Germinal center (tissue), 1 donor: ENCODE measurements around the gene SNX7.

Experiments used
- DNase-seq: peaks from one replicate; pipeline ENCODE4 v3.0.0; 2012; ENCODE audit warnings: mixed read lengths, low spot score

SNX7 gene, protein sequence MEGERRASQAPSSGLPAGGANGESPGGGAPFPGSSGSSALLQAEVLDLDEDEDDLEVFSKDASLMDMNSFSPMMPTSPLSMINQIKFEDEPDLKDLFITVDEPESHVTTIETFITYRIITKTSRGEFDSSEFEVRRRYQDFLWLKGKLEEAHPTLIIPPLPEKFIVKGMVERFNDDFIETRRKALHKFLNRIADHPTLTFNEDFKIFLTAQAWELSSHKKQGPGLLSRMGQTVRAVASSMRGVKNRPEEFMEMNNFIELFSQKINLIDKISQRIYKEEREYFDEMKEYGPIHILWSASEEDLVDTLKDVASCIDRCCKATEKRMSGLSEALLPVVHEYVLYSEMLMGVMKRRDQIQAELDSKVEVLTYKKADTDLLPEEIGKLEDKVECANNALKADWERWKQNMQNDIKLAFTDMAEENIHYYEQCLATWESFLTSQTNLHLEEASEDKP

DNA sequence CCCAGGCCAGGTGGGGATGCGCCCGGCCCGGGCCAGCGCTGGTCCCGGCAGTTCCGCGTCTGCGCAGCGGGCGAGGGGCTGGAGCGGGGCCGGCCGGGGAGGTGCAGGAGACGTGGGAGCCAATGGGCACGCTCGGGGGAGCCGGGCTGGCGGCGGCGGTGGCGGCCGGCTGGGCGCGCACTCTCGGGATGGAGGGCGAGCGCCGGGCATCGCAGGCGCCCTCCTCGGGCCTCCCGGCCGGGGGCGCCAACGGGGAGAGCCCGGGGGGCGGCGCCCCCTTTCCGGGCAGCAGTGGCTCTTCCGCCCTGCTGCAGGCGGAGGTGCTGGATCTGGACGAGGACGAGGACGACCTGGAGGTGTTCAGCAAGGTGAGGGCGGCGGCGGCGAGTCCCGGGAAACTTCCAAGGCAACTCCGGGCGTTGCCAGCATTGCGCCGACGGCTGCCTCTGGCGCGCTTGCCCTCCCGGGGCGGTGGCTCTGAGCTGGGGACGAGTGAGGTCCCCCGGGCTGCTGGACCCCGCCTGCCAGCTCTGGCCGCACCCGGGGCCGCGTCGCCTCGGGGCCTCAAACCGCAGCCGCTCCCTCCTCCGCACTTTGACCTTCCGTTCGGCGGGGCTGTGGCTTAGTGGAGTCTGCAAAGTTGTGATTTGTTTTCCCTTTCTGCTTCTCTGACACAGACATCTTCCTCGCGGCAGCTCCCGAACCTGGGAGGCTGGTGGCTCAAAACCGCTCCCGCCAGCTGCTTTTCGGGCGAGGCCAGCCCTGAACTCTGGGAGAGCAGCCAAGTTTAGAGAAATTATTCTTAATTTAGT is at the start of gene SNX7:
SNX7 (plus strand) TSS at position 178 of the 812 bp plus-strand sequence; CDS start at position 189, 11 bp downstream.
- peak; percentile 27 for DNase-seq

DNA sequence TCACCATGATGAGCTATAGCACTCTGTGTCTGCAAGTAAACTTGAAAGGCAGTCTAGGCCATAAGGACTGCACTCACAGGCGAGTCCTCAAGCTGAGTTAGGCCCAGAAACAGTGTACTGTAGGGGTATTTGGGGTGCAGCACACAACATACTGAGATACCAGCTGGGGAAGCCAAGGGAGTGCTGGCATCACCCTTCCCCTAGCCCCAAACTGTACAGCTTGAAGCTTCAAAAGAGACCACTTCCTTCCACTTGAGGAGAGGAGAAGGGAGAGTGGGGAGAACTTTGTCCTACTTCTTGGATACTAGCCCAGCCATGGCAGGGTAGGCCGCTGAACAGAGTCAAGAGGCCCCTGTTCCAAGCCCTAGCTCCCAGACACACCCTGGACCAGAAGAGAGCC is 24.2 kb upstream of the SNX7 start:
- no peak for DNase-seq

DNA sequence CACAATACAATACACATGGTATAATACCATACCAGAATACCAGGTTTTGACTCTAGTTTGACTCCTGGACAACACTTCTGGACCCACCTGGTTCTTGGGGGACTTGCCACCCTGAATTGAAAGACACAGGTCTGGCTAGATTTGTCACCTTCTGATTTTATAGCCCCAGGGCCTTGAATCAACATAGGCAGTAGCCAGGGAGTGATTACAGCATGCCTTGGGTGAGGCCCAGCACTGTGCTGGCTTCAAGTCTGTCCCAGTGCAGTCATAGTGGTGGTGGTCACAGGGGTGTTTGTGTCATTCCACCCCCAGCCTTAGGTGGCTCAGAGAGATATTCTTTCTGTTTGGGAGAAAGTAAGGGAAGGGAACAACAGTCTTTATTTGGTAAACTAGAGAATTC is 23.3 kb upstream of the SNX7 start:
- no peak for DNase-seq

DNA sequence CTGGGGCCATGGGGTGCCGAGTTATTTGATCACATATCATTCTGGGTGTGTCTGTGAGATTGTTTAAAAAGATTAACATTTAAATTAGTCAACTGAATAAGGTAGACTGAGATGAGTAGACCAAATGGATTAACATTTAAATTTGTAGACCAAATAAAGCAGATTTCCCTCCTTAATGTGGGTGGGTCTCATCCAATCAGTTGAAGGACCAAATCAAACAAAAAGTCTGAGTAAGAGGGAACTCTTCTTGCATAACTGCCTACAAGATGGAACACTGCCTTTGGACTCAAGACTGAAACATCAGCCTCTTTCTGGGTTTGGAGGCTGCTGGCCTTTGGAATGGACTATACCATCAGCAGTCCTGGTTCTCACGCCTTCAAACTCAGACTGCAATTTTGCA is 17.0 kb upstream of the SNX7 start:
- no peak for DNase-seq

DNA sequence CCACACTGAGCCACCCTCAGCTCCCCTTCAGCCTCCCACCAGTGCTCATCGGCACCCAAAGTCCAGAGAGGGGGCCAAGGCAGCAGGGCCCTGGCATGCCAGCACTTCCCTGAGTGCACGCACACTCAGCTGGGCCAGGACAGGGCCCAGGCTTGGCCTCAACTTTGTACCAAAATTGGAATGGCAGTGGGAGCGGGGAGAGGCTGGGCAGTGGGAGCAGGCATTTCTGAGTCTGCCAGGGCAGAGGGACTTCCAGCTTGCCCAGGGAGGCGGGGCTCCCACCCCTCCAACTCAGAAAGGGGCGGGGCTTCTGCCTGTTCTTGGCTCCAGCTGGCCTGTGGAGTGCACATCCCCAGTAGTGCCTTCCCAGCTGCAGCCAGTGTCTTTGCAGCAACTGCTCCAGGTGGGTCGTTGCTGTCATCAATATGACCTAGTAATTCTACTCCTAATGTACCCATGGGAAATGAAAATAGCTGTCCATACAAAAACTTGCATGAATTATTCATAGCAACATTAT is 10.3 kb upstream of the SNX7 start:
- no peak for DNase-seq

DNA sequence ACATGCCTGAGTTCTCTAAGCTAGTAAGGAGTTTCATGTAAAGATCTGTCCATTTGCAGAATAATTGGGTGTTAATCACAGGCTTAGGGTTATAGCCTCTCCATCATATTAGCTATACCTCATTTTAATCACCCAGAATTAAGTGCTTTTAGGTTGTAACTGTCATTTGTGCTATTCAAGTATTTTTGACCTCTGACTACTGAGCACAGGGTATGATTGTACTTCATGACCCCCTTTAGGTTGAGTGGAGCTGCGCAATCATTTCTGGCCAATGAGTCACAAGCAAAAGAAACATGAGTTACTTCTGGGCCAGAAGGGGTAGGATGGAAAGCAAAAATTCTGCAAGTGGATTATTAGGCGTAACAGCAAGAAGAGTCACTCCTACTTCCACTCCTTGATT is 8.4 kb upstream of the SNX7 start:
- DNase-seq: no peak

DNA sequence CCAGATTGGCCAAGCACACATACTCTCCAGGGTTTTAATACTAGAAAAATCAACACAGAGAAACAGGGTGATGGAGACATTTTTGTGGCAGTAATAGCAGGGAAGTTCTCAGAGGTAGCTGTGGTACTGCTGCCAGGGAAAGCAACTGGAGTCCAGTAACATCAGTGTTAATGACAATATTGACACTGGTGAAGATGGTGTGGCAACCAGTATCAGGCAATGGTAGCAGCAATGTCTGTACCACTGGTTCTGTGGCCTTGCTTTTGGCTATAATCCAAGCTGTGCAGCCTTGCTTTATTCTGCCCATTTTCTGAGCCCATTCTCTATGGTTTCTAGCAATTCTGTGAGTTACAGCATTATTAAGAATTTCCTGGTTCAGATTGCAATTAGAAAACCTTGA is 1.6 kb upstream of the SNX7 start:
- no peak for DNase-seq

DNA sequence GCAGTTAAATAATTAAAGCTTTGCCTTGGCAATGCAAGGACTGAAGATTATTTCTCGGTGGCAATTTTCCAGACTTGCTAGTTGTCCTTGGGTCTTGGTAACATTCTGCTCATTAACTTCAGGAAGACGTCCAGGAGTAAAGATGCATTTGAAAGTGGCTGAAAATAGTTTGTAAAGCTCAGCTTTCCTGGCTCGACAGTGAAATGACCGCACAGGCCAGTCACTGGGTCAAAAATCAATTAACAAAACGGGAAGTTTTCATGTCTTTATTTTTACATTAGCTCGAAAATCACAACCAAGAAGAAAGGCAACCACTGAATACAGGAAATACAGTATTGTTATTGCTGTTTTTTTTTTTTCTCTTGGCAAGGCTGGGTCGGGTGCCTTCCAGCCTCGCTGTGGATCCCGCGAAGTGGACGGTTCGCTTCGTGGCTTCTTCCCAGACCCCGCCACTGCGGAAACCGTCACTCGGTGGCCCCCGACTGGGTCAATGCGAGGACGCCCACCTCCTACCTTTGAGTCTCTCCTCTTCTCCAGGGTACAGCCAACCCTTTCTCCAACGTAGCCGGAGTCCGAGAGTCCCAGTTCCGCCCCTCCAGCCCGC is 479 bp upstream of the SNX7 start:
- no peak for DNase-seq

DNA sequence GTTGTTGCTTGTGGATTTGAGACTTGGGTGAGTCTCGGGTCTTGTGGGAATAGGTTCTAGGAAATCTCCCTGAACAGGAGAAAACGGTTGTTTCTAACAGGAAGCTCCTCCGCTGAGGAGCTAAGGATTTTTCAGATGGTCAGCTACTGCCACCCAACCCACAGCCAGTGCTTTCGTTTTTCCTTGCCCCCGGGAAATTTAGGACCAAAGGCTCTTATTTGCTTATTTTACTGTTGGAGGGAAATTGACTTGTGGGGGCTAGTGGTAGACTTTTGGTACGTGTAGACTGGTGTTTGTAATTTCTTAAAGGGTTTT is 792 bp downstream of the SNX7 start:
- no peak for DNase-seq

DNA sequence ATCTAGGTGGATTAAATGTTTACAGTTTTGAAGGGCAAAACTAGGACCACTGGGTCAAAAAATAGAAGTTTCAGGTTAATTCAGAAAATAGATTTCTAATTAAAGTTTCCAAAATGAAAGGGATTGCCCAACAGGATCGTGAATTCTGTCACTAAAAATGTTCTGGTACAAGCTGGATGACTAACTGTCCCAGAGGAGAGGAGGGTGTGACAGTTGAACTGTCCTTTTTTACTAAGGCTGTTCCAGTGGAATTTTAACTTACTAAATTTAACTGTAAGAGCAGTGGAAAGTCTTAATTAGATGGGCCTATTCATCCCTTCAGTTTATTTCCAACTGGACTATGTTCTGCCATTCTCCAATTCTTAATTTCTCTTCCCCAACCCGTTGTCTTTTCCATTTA is 7.2 kb downstream of the SNX7 start:
- no peak for DNase-seq

DNA sequence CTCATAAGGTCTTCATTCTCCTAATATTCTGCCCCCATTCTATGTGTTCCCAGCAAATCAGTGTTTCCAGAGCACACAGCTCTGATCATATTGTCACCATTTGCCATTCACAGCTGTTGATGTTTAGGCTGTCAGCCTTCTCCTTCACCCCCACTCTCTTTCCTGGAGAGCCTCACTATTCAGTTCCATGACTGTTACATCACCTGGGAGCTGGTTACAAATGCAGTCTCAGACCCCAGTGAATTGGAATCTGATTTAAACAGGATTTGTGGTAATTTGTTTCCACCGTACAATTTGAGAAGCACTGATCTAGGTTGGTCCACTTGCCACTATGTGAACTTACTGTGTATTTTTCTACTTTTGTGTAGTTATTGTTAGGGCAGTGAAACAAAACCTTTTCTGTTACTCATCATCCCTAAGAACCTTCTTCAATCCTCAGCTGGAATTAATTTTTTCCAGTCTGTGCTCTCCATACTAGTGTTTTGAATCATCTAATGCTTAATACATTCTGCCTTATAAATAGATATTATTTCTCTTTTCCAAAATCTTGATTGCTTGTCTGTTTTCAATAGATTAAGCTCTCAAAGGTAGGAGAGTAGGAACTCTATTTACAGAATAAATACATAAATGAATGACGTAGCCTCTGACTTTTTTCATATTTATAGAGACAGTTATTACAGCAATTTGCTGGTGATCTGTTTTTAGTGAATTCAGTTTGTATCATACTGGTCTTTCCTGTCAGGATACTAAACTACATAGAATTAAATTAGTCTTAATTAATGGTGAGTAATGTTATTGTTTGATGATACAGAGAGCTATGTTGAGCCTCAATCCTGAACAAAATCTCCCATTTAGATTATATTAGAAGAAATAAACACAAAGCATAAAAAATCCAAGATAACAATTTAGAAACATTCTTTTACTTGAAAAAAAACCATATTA is 8.1 kb downstream of the SNX7 start:
- DNase-seq: no peak

DNA sequence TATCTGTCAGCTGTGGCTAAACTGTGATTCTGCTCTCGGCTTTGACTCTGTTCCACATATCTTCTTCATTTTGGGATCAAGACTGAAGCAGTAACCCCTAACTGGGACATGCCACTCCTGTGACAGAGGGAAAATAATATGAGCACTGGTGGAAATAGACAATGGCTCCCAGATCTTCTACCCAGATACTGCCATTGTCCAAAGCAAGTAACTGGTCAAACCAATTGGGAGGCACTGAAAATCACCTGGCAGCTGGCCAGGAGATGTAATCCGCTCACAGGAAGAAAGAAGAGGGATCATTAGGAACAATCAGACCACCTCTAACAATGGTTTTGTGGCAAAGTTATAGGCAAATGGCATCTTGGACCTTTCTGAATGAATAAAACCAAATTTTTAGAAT is 10.7 kb downstream of the SNX7 start:
- no peak for DNase-seq

DNA sequence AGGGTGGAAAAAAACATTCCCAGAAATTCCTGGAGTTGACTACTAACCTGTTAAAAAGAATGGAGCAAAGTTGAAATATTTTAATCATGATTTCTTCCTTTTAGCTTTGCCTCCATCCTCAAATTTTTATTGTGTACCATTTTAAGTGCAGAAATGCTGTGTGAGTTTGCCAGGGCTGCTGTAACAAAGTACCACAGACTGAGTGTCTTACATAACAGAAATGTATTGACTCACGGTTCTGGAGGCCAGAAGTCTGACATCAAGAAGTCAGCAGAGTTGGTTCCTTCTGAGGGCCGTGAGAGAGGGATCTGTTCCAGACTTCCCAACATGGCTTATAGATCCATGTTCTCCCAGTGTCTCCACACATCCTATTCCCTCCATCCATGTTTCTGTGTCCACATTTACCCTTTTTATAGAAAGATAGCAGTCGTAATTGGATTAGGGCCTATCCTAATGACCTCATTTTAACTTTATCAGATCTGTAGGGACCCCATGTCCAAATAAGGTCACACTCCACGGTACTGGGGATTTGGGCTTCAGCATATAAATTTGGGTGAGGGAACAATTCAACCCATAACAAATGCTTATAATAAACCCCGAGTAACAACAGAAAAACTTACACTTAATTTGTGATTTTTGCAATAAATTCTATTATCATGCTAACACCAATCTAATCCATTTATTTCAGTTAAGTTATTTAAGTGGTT is 12.7 kb downstream of the SNX7 start:
- no peak for DNase-seq

DNA sequence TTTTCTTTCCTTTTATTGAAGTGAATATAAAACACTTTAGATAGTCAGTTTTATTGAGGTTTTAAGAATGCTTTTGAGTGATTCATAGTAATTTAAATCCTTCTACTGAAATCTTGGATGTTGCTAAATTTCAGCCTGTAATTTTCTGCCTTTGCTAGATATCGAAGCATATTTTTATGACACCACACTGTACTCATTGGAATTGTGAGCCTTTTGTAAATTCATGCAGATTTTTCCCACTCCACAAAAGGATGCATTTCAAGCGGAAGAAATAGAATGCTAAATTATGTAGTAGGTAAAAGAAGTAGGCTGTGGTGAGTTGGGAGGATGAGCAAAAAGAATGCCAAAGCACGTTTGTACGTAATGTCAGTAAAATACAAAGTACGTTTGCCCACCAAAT is 13.8 kb downstream of the SNX7 start:
- no peak for DNase-seq

DNA sequence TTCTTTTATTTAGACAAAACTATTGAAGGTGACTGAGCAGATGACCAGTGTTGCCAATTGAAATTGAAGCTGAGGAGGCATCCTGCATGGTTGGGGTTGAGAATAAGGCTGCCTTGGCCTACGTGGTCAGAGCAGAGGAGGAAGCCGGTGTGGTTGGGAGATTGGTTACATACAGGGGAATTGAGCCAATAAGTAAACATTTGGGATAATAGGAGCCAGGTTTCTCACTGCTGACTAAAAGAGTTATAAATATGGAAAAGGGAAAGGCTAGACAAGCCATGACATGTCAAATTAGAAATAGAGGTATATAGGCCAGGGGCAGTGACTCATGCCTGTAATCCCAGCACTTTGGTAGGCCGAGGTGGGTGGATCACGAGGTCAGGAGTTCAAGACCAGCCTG is 15.8 kb downstream of the SNX7 start:
- DNase-seq: no peak

DNA sequence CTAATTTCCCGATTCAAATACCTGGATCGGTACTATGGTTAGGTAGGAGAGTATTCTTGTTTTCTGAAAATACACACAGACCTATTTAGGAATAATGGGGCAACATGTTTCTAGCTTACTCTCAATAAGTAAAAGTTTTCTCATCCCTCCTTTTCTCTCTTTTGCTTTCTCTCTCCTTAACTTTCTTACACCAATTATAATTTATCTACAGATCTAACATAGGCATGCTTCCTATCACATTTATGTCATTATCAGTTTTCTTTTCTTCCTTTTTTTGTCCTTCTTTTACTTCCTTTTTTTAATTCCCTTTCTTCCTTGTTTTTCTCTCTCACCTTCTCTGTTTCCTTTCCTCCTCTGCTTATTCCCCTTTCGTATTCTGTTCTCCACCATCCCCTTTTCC is 20.3 kb downstream of the SNX7 start:
- no peak for DNase-seq

DNA sequence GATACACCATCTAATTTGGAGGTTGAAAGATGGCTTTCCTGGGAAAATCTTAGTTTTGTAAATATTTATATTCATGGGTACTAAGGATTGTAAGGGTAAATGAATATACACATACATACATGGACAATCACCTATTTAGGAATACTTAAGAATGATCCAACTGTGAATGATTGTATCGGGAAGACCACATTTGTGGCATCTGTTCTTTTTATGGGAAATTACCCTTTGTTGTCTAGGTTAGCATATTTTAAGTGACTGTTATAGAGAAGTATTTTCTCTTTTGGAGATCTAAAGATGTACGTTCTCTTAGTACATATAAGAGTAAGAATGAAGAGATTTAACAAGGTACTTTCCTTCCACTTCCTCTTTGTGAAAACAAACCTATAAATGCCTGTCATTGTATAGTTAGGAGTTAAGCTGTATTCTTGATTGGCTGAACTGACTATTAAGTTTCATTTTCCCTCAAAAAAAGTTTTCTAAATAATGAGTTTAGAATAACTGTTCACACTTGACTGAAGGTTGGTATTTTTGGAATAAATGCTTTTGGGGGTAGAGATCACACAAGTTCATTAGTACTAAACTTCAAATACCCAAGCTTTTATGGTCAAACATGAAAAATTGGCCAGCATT is 26.7 kb downstream of the SNX7 start:
- DNase-seq: no peak

DNA sequence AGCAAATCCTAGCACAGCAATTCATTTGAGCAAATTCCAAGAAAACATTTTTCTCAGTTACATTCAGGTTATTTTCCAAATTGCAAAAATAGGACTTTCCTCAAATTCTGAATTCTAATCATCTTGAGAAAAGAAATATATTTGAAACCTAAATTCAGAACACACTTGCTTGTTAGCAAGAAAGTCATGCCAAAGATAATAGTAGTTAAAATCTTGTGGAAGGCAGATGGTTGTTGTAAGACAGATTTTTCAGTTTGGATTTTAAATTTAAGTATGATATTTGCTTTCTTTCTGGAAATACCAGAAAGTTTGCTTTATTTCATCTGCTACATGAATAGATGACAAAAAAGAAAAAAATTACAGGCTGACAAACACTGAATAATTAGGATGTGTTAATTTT is 29.1 kb downstream of the SNX7 start:
- DNase-seq: no peak

DNA sequence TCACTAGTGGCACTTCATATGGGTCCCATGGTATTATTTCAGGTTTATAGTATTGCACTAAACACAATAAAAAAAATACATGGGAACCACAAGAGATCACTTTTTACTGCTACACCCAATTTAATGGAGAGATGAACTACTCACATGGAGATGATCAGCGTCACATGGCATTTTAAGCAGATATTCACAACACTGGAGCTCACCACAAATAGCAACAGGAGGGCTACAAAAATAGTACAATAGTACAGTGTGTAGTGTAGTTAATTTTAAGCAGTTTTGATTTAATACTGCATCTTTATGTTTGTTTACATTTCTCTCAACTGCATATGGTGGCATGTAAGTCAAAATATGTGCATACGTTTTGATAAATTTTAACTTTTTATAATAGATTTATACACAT is 31.0 kb downstream of the SNX7 start:
- DNase-seq: no peak

DNA sequence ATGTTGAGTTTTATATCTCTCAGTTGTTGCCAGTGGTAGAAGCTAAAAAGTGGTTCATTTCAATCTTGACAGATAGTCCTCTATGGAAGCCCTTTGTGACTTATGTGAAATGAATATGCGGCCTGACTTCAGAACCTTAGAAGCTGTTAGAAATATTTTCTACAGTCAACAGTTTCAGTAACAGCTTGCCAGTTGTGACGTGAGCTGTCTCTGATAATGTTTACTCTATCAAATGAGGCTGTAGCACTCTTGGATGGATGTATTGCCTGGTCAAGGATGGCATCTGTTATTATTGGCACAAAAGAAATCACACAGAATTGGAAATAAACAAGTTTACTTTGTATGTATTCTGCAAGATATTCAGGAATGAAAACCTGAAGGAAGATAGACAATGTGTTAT is 31.9 kb downstream of the SNX7 start:
- no peak for DNase-seq

DNA sequence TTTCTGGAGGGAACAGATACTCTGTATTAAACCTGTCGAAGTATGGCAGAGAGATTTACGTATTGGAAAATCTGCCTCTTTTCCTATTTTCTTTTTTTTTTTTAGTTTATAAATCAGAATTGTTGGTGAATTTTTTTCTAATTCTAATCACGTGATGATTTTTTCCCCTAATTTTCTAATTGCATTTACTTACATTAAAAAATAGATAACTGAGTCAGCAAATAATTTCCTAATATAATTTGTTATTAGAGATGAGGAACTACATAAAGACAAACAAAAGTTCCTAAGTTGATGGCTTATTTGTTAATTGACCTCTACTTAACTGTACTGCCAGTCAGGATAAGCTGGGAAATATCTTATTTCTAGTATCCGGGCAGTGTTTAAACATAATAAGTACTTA is 34.6 kb downstream of the SNX7 start:
- no peak for DNase-seq
